Stomach (tissue), 9 donors: ENCODE measurements around the gene GASK1B. TPM values are rescaled to one million over a fixed set of nuclear protein-coding genes. Genes with fewer than 3 reads are reported as not detected.

Experiments
- DNase-seq, 2 donors: peaks; one replicate each; pipeline versions ENCODE4 v3.0.0 to v3.0.0-alpha.2; 2013 to 2019
- H3K27ac ChIP-seq, 5 donors: fragments of 200-600 bp in 4 of 5; sonication (generic) in 4 of 5; one replicate each; pipeline ENCODE4 v1.5.1; 2013 to 2019; ENCODE audit warnings: mild to moderate bottlenecking in 1 of 5, moderate library complexity in 1 of 5
- H3K27me3 ChIP-seq, 3 donors: fragments of 200-600 bp; sonication (generic); one replicate each; pipeline ENCODE4 v1.5.1; 2017 to 2019; ENCODE audit warnings: mixed run types in 1 of 3
- H3K36me3 ChIP-seq, 4 donors: fragments of 200-600 bp; sonication (generic); 1 replicate in 3 of 4; 2 replicates in 1 of 4; pipeline ENCODE4 v1.5.1; 2016 to 2019
- H3K4me1 ChIP-seq, 4 donors: fragments of 200-600 bp; sonication (generic); one replicate each; pipeline ENCODE4 v1.5.1; 2016 to 2019
- H3K4me3 ChIP-seq, 4 donors: fragments of 200-600 bp; sonication (generic) in 3 of 4; one replicate each; pipeline ENCODE4 v1.5.1; 2016 to 2019; ENCODE audit warnings: mild to moderate bottlenecking in 1 of 4
- H3K9me3 ChIP-seq, 4 donors: fragments of 200-600 bp; sonication (generic); one replicate each; pipeline ENCODE4 v1.5.1; 2016 to 2019
- CTCF ChIP-seq, 7 experiments: fragments of 450-650 bp in 4 of 7; fragments of 200-600 bp in 3 of 7; sonication (generic) in 3 of 7; IDR thresholded peaks; one replicate each; pipeline ENCODE4 v1.5.1; 2016 to 2019; ENCODE audit warnings: antibody characterized with exemption in 7 of 7, control low read depth in 2 of 7, mild to moderate bottlenecking in 1 of 7
- EP300 ChIP-seq: sonication (generic); formaldehyde crosslinking; IDR thresholded peaks from one replicate; pipeline ENCODE4 v1.6.1; 2017; ENCODE audit warnings: antibody characterized with exemption
- POLR2A ChIP-seq, 4 donors: fragments of 450-650 bp; IDR thresholded peaks; one replicate each; pipeline ENCODE4 v1.6.1; 2016; ENCODE audit warnings: antibody characterized with exemption in 4 of 4, control low read depth in 2 of 4, mild to moderate bottlenecking in 1 of 4, moderate library complexity in 1 of 4
- POLR2AphosphoS5 ChIP-seq, 3 donors: sonication (generic); formaldehyde crosslinking; IDR thresholded peaks; one replicate each; pipeline ENCODE4 v1.6.1; 2016; ENCODE audit warnings: antibody characterized with exemption in 3 of 3
- WGBS, 5 donors: extraction: QIAGEN DNeasy Blood & Tissue Kit in 3 of 5; methylation state at CpG; one replicate each; pipeline versions ENCODE4 v1.1.5 to v1.1.7; 2013 to 2018; 5-methylcytosine and 5-hydroxymethylcytosine counted together
- intact Hi-C: fragments of 100-400 bp; cut with DNase I; formaldehyde crosslinking; loops from one replicate; pipeline ENCODE4 v1.15.1; 2023; ENCODE audit warnings: low total_unique reads
- polyA plus RNA-seq, 3 donors: library from polyadenylated mRNA; stranded (reverse); fragments of 200-250 nt; gene quantifications; one replicate each; pipeline ENCODE4 v1.2.3, GENCODE V29; 2013
- total RNA-seq, 5 donors: library from RNA; depleted of rRNA; stranded (reverse); fragments of >200 nt; gene quantifications; one replicate each; pipeline versions ENCODE4 v1.1.0 to v1.2.3, GENCODE V29; 2014 to 2016
- donor health status: healthy with polysubstance abuse.
- donor health status: Bipolar disorder and iron deficiency.
- donor health status: healthy.

GASK1B gene
- total and polyA plus RNA-seq, 8 donors, result 2.4 to 128 (median 15.8) TPM

- Histone ChIP-seq H3K27me3 (no peaks in the 10 kb centered on the region), H3K27ac (peak overlapping the region in 1 of 5 donors; percentile 21), H3K36me3 (peaks cover 0 to 1% (median 0%) of the 10 kb centered on the region in 4 donors), H3K9me3 (no peaks in the 10 kb centered on the region), H3K4me3 (no peak overlapping the region), H3K4me1 (peaks cover 0 to 62% (median 26%) of the 10 kb centered on the region in 4 donors)
- TF ChIP-seq POLR2A (IDR thresholded peaks at IDR 0.05), result no peak
- no peak for TF ChIP-seq CTCF (IDR thresholded peaks at IDR 0.05)
- no peak for TF ChIP-seq EP300
- intact Hi-C loops, result no loop called here
- DNase-seq, result no peak
- WGBS, 5 donors, result 62 to 75% (median 74%) methylated on average over 4 of the region's 4 CpGs
Observed at GRCh38 chr4:158159718-158160094, 13.1 kb downstream of the GASK1B start.

GRCh38 chr4:158159054-158159717 is 13.6 kb downstream of the GASK1B start:
- H3K9me3 ChIP-seq, result no peaks in the 10 kb centered on the region
- DNase-seq, result no peak
- H3K27me3 ChIP-seq, result no peaks in the 10 kb centered on the region
- WGBS, 5 donors, result 56 to 77% (median 71%) methylated on average over 3 of the region's 3 CpGs
- H3K27ac ChIP-seq, result peak overlapping the region in 2 of 5 donors; percentile 9 to 21
- no peak overlapping the region for H3K4me3 ChIP-seq
- TF ChIP-seq CTCF (IDR thresholded peaks at IDR 0.05) (no peak), POLR2AphosphoS5 (IDR thresholded peaks at IDR 0.05) (no peak), POLR2A (IDR thresholded peaks at IDR 0.05) (no peak), EP300 (no peak)
- H3K4me1 ChIP-seq, result peaks cover 0 to 58% (median 24%) of the 10 kb centered on the region in 4 donors
- intact Hi-C loops, result no loop called here
- H3K36me3 ChIP-seq, result peaks cover 0 to 6% (median 0%) of the 10 kb centered on the region in 4 donors

GRCh38 chr4:158157412-158157811 is 15.4 kb downstream of the GASK1B start:
- H3K27me3 ChIP-seq, result no peaks in the 10 kb centered on the region
- no peak overlapping the region for H3K27ac ChIP-seq
- WGBS, 5 donors, result 55 to 69% (median 62%) methylated on average over 4 of the region's 4 CpGs
- intact Hi-C loops, result no loop called here
- no peak overlapping the region for H3K4me3 ChIP-seq
- H3K9me3 ChIP-seq, result no peaks in the 10 kb centered on the region
- TF ChIP-seq EP300 (no peak), POLR2AphosphoS5 (IDR thresholded peaks at IDR 0.05) (no peak), CTCF (IDR thresholded peaks at IDR 0.05) (no peak), POLR2A (IDR thresholded peaks at IDR 0.05) (no peak)
- DNase-seq, result no peak
- H3K36me3 ChIP-seq, result peaks cover 0 to 7% (median 0%) of the 10 kb centered on the region in 4 donors
- peaks cover 0 to 43% (median 18%) of the 10 kb centered on the region in 4 donors for H3K4me1 ChIP-seq

GRCh38 chr4:158155656-158156356 is 17.0 kb downstream of the GASK1B start:
- WGBS, 5 donors, result 30 to 48% (median 39%) methylated on average over 8 of the region's 8 CpGs
- Histone ChIP-seq H3K27ac (no peak overlapping the region), H3K36me3 (peaks cover 0 to 17% (median 1%) of the 10 kb centered on the region in 4 donors), H3K9me3 (no peaks in the 10 kb centered on the region), H3K27me3 (no peaks in the 10 kb centered on the region), H3K4me3 (no peak overlapping the region), H3K4me1 (peaks cover 0 to 28% (median 12%) of the 10 kb centered on the region in 4 donors)
- TF ChIP-seq CTCF (IDR thresholded peaks at IDR 0.05) (no peak), EP300 (no peak), POLR2A (IDR thresholded peaks at IDR 0.05) (no peak), POLR2AphosphoS5 (IDR thresholded peaks at IDR 0.05) (no peak)
- intact Hi-C loops, result no loop called here
- DNase-seq, result no peak
